HG02840 (cell line): ENCODE results near the gene FHIP1B.
A peak's percentile ranks its signal among the peaks of the same experiment; 100 is the strongest.
"Not testable (repeated sequence)": the region's sequence is repeated elsewhere in the genome, so short reads cannot be mapped to it uniquely, and the experiment has no call there.

ENCODE experiments used
- ATAC-seq: cut with Tn5 transposase; IDR thresholded peaks from one replicate; pipeline ENCODE4 v1.9.1; 2021; ENCODE audit warnings: mild to moderate bottlenecking, moderate library complexity, moderate number of reproducible peaks; ENCODE audit not compliant: unreplicated experiment, low FRiP score

Gene FHIP1B

DNA sequence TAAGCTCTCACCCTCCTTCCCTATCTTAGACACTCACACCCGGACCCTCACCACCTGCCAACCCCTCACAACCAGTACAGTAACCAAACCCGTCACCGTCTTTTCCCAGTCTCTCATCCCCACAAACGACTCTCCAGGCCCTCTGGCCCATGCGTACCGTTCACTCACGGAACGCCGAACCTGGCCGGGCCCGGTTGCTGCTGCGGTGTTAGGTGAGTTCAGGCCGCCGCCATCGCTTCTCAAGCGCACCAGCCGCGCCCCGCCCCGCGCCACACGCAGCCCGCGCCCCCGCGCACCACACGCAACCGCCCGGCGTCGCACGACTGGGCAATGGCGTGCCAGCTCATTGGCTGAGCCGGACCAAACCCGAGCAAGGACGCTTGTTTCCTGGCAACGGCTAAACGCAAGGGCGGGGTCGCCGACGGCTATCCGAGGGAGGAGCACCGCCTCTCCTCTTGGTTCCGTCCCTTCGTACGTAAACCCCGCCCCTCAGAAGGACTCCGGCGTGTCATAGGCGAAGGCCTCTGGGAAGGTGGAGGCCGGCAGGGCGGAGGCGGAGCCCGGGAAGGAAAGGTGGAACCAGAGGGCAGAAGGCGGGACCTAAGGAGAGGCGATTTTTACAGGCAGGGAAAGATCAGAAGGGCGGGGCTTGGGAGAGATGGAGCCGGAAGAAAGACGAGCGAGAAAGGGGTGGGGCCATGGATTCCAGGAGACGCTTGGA, at the start of gene FHIP1B:
FHIP1B (minus strand) TSS at position 250 of the 721 bp plus-strand sequence. CDS start 10,120 bp downstream, outside the sequence.
- peak; percentile 98 for ATAC-seq

DNA sequence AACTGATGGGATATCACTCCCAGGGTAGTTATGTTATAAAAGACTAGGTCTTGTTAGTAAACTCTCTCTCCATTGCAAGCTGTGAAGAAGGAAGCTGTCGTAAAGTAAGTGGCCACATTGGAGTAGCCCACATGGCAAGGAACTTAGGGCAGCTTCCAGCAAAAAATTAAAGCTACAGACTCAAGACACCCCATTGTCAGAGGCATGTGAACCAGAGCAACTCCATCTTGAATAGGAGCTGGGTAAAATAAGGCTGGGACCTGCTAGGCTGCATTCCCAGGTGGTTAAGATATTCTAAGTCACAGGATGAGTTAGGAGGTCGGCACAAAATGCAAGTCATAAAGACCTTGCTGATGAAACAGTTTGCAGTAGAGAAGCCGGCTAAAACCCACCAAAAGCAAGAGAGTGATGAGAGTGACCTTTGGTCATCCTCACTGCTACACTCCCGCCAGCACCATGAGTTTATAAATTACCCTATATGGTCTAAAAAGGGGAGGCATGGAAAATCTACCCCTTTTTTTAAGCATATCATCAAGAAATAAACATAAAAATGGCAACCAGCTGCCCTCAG, 49.1 kb upstream of the FHIP1B start:
- ATAC-seq: no peak

DNA sequence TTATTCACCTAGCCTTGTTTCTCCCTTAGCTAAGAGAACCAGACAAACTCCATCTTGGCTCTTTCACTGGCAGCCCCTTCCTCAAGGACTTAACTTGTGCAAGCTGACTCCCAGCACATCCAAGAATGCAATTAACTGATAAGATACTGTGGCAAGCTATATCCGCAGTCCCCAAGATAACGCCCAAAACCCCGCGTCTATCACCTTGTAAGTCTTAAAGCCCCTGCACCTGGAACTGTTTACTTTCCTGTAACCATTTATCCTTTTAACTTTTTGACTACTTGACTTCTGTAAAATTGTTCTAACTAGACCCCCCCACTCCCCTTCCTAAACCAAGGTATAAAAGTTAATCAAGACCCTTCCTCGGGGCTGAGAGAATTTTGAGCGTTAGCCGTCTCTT, 46.4 kb upstream of the FHIP1B start:
- not testable (repeated sequence) for ATAC-seq

DNA sequence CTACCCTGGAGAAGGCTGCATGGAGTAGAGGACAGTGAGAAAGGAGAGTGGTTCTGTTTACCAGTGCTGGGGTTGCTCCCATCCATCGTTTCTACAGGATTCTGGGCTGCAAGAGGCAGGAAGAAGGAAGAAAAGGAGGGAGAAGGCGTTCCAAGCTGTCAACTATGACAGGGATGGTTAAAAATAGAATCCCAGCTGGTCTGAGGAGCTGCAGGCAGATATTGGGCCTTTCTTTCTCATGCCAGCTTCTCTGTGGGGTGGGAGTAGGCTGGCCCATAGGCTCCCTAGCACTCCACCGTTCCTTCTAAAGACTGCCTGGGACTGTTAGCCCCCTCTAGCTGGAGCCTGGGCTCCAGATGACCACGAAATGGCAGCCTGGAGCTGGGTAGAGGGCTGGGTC, 38.8 kb upstream of the FHIP1B start:
- no peak for ATAC-seq

- no peak for ATAC-seq
These were observed 37.2 kb upstream of the FHIP1B start for GRCh38 chr11:6271598-6271997.

DNA sequence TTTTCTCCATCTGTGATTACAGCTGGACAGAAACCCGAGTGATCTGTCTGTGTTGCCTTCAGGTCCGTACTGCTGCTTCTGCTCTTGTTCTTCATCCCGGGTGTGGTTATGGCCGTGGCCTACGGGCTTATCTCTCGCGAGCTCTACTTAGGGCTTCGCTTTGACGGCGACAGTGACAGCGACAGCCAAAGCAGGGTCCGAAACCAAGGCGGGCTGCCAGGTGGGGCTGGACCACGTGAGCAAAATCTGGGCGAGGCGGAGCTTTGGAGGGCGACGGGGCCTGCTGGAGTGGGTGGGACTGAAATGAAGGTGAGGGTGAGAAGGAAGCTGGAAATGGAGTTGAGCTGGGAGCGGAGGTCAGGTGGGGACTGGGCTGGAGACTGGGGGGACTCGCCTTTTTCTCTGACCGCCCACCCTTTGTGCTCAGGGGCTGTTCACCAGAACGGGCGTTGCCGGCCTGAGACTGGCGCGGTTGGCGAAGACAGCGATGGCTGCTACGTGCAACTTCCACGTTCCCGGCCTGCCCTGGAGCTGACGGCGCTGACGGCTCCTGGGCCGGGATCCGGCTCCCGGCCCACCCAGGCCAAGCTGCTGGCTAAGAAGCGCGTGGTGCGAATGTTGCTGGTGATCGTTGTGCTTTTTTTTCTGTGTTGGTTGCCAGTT, 36.3 kb upstream of the FHIP1B start:
- no peak for ATAC-seq

DNA sequence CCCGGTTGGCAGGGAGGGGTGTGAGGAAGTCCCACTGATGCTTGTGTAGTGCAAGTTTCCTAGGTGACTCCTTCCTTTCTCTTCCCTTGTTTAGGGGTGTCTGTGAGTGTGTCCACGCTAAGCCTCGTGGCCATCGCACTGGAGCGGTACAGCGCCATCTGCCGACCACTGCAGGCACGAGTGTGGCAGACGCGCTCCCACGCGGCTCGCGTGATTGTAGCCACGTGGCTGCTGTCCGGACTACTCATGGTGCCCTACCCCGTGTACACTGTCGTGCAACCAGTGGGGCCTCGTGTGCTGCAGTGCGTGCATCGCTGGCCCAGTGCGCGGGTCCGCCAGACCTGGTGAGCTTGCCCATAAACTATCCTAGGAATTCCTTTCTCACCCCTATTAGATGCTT, 35.6 kb upstream of the FHIP1B start:
- ATAC-seq: no peak

DNA sequence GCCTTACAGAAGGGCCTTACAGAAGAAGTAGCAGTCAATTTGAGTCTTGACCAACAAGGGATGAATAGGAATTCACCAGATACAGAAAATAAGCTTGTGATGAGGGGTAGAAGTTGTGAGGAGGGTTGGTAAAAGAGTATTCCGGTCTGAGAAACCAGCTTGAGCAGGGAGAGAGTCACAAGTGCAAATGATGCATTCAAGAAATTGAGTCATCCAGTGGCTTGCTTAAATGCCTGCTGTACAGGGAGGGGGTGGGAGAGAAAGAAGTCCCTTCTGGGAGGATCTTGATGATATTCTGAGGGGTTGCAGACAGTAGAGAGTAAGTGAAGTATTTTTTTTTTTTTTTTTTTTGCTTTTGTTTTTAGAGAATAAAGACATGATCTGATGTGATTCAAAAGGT, 34.4 kb upstream of the FHIP1B start:
- ATAC-seq: no peak

DNA sequence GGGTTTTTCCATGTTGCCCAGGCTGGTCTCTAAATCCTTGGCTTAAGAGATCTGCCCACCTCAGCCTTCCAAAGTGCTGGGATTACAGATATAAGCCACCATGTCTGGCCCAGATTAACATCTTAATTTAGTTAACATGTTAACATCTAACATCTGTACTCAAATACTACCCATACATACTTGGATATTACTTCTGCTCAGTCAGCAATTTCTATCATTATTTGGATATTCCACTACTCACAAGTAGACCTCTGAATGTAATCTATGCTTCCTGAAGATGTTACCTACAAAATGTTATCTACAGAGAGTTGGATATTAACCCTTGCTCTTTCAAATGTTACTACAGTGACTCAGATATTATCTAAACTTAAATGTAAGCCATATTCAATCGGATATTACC, 29.2 kb upstream of the FHIP1B start:
- ATAC-seq: no peak

GRCh38 chr11:6260207-6260726, 25.8 kb upstream of the FHIP1B start:
- ATAC-seq: no peak

- no peak for ATAC-seq
These were observed 24.2 kb upstream of the FHIP1B start for GRCh38 chr11:6258571-6259081.

DNA sequence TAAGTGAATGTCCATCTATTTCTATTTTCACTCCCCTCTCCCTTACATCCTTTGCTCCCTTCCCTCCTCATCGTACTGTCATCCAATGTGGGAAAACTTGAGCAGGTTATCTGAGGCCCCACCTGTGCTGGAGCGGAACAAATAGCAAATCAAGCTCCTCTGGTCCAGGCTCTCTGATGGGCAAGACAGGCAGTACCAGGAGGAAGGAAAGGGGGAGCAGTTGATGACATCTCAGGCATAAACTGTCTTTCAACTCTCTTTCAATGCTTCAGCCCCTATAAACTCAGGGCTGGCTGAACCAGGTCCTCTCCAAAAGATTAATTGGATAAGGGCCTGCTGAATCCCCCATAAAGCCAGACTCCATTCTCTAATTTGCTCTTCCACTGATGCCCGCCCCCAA, 23.7 kb upstream of the FHIP1B start:
- ATAC-seq: no peak

DNA sequence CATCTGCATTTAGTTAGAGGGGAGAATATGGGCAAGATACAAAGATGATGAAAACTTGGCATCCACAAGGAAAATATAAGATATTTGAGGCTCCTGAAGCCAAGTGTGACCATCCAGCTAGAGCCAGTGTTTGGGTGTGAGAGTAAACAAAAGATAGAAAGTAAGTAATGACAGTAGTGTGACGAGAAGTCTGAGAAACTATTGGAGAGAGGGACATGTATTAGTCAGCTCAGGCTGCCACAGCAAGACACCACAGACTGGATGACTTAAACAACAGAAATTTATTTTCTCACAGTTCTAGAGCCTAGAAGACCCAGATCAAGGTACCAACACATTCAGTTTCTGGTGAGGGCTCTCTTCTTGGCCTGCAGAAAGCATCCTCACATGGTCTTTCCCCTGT, 18.8 kb upstream of the FHIP1B start:
- ATAC-seq: peak; percentile 56

GRCh38 chr11:6251990-6252473, 17.6 kb upstream of the FHIP1B start:
- ATAC-seq: no peak

- peak; percentile 72 for ATAC-seq
These were observed 16.8 kb upstream of the FHIP1B start for GRCh38 chr11:6251120-6251733.

GRCh38 chr11:6249770-6250555, 15.5 kb upstream of the FHIP1B start:
- no peak for ATAC-seq

GRCh38 chr11:6248897-6249296, 14.5 kb upstream of the FHIP1B start:
- ATAC-seq: not testable (repeated sequence)

- ATAC-seq: no peak
These were observed 13.8 kb upstream of the FHIP1B start for GRCh38 chr11:6248248-6248647.

DNA sequence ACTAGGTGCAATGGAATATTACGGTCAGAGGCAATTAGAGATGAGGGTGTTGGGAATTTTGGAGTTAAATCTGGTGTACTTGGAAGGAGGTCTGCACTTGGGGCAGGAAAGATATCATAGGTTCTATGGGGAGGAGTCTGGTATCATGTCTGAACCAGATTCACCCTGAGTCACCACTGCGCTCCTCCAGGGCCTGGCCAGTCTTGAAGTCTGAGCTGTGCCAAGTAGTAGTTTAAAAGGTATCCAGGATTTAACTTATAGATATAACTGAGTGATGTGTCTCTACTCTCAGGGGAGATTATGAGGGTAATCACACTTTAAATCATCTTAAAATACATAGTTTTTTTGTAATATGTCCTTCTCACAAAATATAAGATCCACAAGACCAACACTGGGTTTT, 11.1 kb upstream of the FHIP1B start:
- ATAC-seq: no peak

DNA sequence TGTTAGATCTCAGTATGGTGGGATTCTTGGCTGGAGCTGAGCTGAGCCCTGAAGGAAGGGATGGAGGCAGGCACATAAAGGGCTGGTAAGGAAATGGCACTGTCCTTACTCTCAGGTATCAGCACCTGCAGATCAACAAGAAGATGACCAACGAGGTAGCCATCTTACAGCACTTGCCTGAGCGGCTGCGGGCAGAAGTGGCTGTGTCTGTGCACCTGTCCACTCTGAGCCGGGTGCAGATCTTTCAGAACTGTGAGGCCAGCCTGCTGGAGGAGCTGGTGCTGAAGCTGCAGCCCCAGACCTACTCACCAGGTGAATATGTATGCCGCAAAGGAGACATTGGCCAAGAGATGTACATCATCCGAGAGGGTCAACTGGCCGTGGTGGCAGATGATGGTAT, 6.9 kb upstream of the FHIP1B start:
- no peak for ATAC-seq
